ENCODE results near the gene PRKCZ. TPM values are rescaled to one million over a fixed set of nuclear protein-coding genes. Genes with fewer than 3 reads are reported as not detected.

PRKCZ gene
- total and polyA plus RNA-seq, 9 of the 15 experiments (the other 6 are each of a cell fraction or from before 2014, with no cell fraction given), result 0.07 to 3.1 (median 1.3) TPM

GRCh38 chr1:2184934-2185333, 134.7 kb downstream of the PRKCZ start:
- 95% methylated on average over 31 of the region's 33 CpGs for WGBS (ENCODE audit: insufficient coverage, low coverage, missing lambda C conversion rate)
- Histone ChIP-seq H3K4me3 (no peak overlapping the region), H3K79me2 (ENCODE audit: control insufficient read depth, insufficient read depth, low read length) (peaks cover 3% of the 10 kb centered on the region; the same call in 1 of the 3 replicates), H3K36me3 (ENCODE audit: control insufficient read depth, insufficient read depth, low read length) (peaks cover 3% of the 10 kb centered on the region; the same call in 2 of the 3 replicates), H3K9ac (ENCODE audit: insufficient read depth in 1 of 2, low read depth in 2 of 2, low read length in 2 of 2) (no peak overlapping the region), H3K4me2 (ENCODE audit: insufficient read depth, low read length) (no peak overlapping the region), H3K9me1 (ENCODE audit: control insufficient read depth, insufficient read depth, low read length) (no peaks in the 10 kb centered on the region), H2AFZ (ENCODE audit: low read depth, low read length) (no peak overlapping the region), H3K9me3 (replicated peaks; ENCODE audit: control insufficient read depth, insufficient read depth, low read depth, low read length) (no peaks in the 10 kb centered on the region), H3K27me3 (ENCODE audit: control insufficient read depth in 2 of 2, insufficient read depth in 2 of 2, low read length in 2 of 2) (no peaks in the 10 kb centered on the region), H3K4me1 (replicated peaks in 1 of 2; ENCODE audit: control insufficient read depth in 2 of 2, insufficient read depth in 2 of 2, low read length in 2 of 2) (peaks cover 12 to 69% of the 10 kb centered on the region in 2 experiments), H3K27ac (ENCODE audit: extremely low read depth, low read depth, low read length) (no peak overlapping the region), H4K20me1 (replicated peaks; ENCODE audit: control insufficient read depth, insufficient read depth, low read length) (no peaks in the 10 kb centered on the region)
- POLR2A ChIA-PET, result interaction anchor here (0.6 to 0.7 kb wide), 3 partner anchors 10 to 46 kb away, joined by 3 to 4 read pairs (median 3); no protein-coding TSS in a partner anchor
- DNase-seq (ENCODE audit: extremely low read depth in 1 of 4, low spot score in 3 of 4) (no peak), ATAC-seq (no peak), FAIRE-seq (no peak)
- CTCF ChIA-PET (ENCODE audit: low intra/inter-chr PET ratio), result no interaction called here
- in situ Hi-C loops (cut with MboI) (loop anchor here (25.0 kb wide), 1 partner anchor 352 kb away; the partner anchor contains the start of genes HES5 and PANK4), intact Hi-C loops (cut with micrococcal nuclease) (no loop called here)
- BruUV-seq (replicated peaks), result no TSS peak
- TF ChIP-seq ATF6 (CRISPR knock-in tag; IDR thresholded peaks at IDR 0.05) (no peak), POLR2G (IDR thresholded peaks at IDR 0.05; ENCODE audit: low read depth, low read length) (peak; percentile 43; the same call in 1 of the 2 replicates), L3MBTL2 (IDR thresholded peaks at IDR 0.05) (no peak), THAP12 (CRISPR knock-in tag; IDR thresholded peaks at IDR 0.05) (no peak), NONO (IDR thresholded peaks at IDR 0.05; ENCODE audit: low read depth in 2 of 2, low read length in 1 of 2) (no peak), FOXK2 (conservative IDR thresholded peaks at IDR 0.05 in 1 of 2, IDR thresholded peaks at IDR 0.05 in 1 of 2; ENCODE audit: low read depth in 2 of 2) (no peak), RBM17 (IDR thresholded peaks at IDR 0.05; ENCODE audit: borderline replicate concordance, low read depth, low read length) (no peak), ETS2 (tag; IDR thresholded peaks at IDR 0.05; ENCODE audit: borderline replicate concordance, poor library complexity, severe bottlenecking) (no peak), KDM2B (CRISPR knock-in tag; IDR thresholded peaks at IDR 0.05) (no peak), RBBP5 (IDR thresholded peaks at IDR 0.05; ENCODE audit: borderline replicate concordance, insufficient read depth, low read length, poor library complexity, severe bottlenecking) (no peak), TOE1 (IDR thresholded peaks at IDR 0.05; ENCODE audit: borderline replicate concordance) (no peak), TOE1 (CRISPR knock-in tag; IDR thresholded peaks at IDR 0.05; ENCODE audit: borderline replicate concordance, low read depth) (no peak), HBP1 (CRISPR knock-in tag; IDR thresholded peaks at IDR 0.05) (no peak), CREM (IDR thresholded peaks at IDR 0.05; ENCODE audit: low read depth) (no peak), KDM4B (IDR thresholded peaks at IDR 0.05; ENCODE audit: borderline replicate concordance in 2 of 2, low read depth in 1 of 2) (no peak)
